ENCODE results near the gene WDR59. TPM values are rescaled to one million over a fixed set of nuclear protein-coding genes. Genes with fewer than 3 reads are reported as not detected.

WDR59 gene
- total and polyA plus RNA-seq, 2 of the 4 experiments (the other 2 are of a cell fraction): 29.4 to 44.6 TPM

DNA sequence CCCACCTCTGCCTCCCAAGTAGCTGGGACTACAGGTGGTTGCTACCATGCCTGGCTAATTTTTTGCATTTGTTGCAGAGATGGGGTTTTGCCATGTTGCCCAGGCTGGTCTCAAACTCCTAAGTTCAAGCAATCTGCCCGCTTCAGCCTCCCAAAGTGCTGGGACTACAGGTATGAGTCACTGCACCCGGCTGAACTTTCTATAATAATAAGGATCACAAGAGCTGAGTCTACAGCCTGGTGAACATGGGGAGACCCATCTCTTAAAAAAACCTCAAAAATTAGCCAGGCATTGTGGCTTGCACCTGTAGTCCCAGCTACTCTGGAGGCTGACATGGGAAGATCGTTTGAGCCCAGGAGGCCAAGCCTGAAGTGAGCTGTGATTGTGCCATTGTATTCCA is 53.5 kb downstream of the WDR59 start:
- intact Hi-C loops (cut with micrococcal nuclease) (no loop called here), in situ Hi-C loops (cut with MboI; ENCODE audit: low sequenced_read_pairs) (no loop called here), dilution Hi-C loops (cut with HindIII; ENCODE audit: low sequenced_read_pairs, unreplicated experiment) (no loop called here)
- no TSS peak for BruUV-seq (replicated peaks)
- Histone ChIP-seq H4K8ac (ENCODE audit: low read depth in 2 of 2, low read length in 2 of 2) (no peak overlapping the region), H3K18ac (ENCODE audit: low read depth, low read length) (no peak overlapping the region), H3K27ac (ENCODE audit: insufficient read depth, low read length) (no peak overlapping the region), H2AK9ac (replicated peaks; ENCODE audit: low read depth, low read length, poor library complexity) (no peak overlapping the region), H2AK5ac (ENCODE audit: low read depth, low read length) (no peak overlapping the region), H4K5ac (ENCODE audit: low read depth, low read length) (no peak overlapping the region), H2BK5ac (ENCODE audit: low read depth, low read length, poor library complexity, severe bottlenecking) (no peak overlapping the region), H3K36me3 (ENCODE audit: control insufficient read depth, insufficient read depth, low read length) (peaks cover 19% of the 10 kb centered on the region), H3K23ac (ENCODE audit: low read depth, low read length) (no peak overlapping the region), H3K14ac (replicated peaks; ENCODE audit: low read depth, low read length) (no peak overlapping the region), H4K20me1 (ENCODE audit: insufficient read depth, low read length) (no peaks in the 10 kb centered on the region), H3K4me1 (ENCODE audit: control insufficient read depth, insufficient read depth, low read length) (no peaks in the 10 kb centered on the region), H2BK120ac (ENCODE audit: low read depth, low read length) (no peak overlapping the region), H3K9ac (ENCODE audit: low read depth, low read length) (no peak overlapping the region), H3K27me3 (ENCODE audit: control insufficient read depth, insufficient read depth, low read length) (no peaks in the 10 kb centered on the region), H3K4me2 (ENCODE audit: low read depth, low read length) (no peak overlapping the region), H4K91ac (ENCODE audit: insufficient read depth, low read depth, low read length) (no peak overlapping the region), H3K56ac (ENCODE audit: extremely low read depth, insufficient read depth, low read length) (no peak overlapping the region), H3K79me1 (ENCODE audit: low read depth in 1 of 2, low read length in 2 of 2) (no peaks in the 10 kb centered on the region), H3K9me3 (ENCODE audit: control insufficient read depth, insufficient read depth, low read length) (no peaks in the 10 kb centered on the region), H3K4ac (ENCODE audit: low read depth, low read length) (no peak overlapping the region), H2BK15ac (ENCODE audit: low read depth, low read length) (no peak overlapping the region), H2AFZ (replicated peaks; ENCODE audit: low read length, poor library complexity) (no peak overlapping the region), H2BK20ac (ENCODE audit: low read depth, low read length) (no peak overlapping the region), H3K4me3 (ENCODE audit: insufficient read depth, low read depth, low read length) (no peak overlapping the region), H3K9me1 (ENCODE audit: insufficient read depth, low read length) (no peaks in the 10 kb centered on the region)
- DNase-seq (no peak), ATAC-seq (ENCODE audit: low read depth) (no peak)
- CTCF ChIA-PET: interaction anchor here (0.6 kb wide), 1 partner anchor 40 kb away, joined by 3 read pairs; no protein-coding TSS in a partner anchor
- WGBS, 2 experiments (ENCODE audit: extremely low coverage in 2 of 2, insufficient read length in 1 of 2): 100% methylated on average over 1 of the region's 3 CpGs; no CpG with 5 or more reads in 1 of the 2 experiments
- TF ChIP-seq USF2 (IDR thresholded peaks at IDR 0.05; ENCODE audit: low read depth, low read length) (no peak), SMC3 (IDR thresholded peaks at IDR 0.05; ENCODE audit: low read depth, low read length) (no peak), MAZ (IDR thresholded peaks at IDR 0.05; ENCODE audit: borderline replicate concordance, low read depth, low read length) (no peak), MXI1 (IDR thresholded peaks at IDR 0.05; ENCODE audit: borderline replicate concordance, low read depth, low read length) (no peak), ELK1 (IDR thresholded peaks at IDR 0.05; ENCODE audit: borderline replicate concordance, low read depth, low read length) (no peak), FOS (IDR thresholded peaks at IDR 0.05; ENCODE audit: low read depth, low read length) (no peak), CTCF (conservative IDR thresholded peaks at IDR 0.05; ENCODE audit: low read depth, low read length) (no peak), CEBPB (IDR thresholded peaks at IDR 0.05; ENCODE audit: low read depth, low read length) (no peak), CHD1 (IDR thresholded peaks at IDR 0.05; ENCODE audit: low read depth, low read length) (no peak), RAD21 (IDR thresholded peaks at IDR 0.05; ENCODE audit: low read length) (no peak), MAFK (IDR thresholded peaks at IDR 0.05; ENCODE audit: low read depth, low read length) (no peak), POLR2A (IDR thresholded peaks at IDR 0.05; ENCODE audit: low read depth, low read length) (no peak)
- POLR2A ChIA-PET (ENCODE audit: unreplicated experiment): no interaction called here

Data from IMR-90 (cell line).